GM19193 (cell line): ENCODE measurements around the gene REV3L.

Experiments
- POLR2A ChIP-seq: IDR thresholded peaks from 4 replicates; pipeline ENCODE4 v1.6.1; 2011; ENCODE audit not compliant: insufficient read depth, insufficient read length; ENCODE audit errors: extremely low read depth

REV3L gene

GRCh38 chr6:111477481-111477938 is 5.5 kb downstream of the REV3L start:
- TF ChIP-seq POLR2A = no peak

- TF ChIP-seq POLR2A = no peak
Measured at GRCh38 chr6:111474771-111475170, 8.2 kb downstream of the REV3L start.

GRCh38 chr6:111474106-111474505 is 8.9 kb downstream of the REV3L start:
- TF ChIP-seq POLR2A = no peak

GRCh38 chr6:111472933-111473435 is 10.0 kb downstream of the REV3L start:
- TF ChIP-seq POLR2A = no peak

GRCh38 chr6:111471958-111472357 is 11.1 kb downstream of the REV3L start:
- no peak for TF ChIP-seq POLR2A

GRCh38 chr6:111471533-111471932 is 11.5 kb downstream of the REV3L start:
- TF ChIP-seq POLR2A = no peak

- TF ChIP-seq POLR2A = no peak
Measured at GRCh38 chr6:111470991-111471390, 12.0 kb downstream of the REV3L start.

- TF ChIP-seq POLR2A = no peak
Measured at GRCh38 chr6:111469543-111469942, 13.5 kb downstream of the REV3L start.

GRCh38 chr6:111468329-111469012 is 14.5 kb downstream of the REV3L start:
- no peak for TF ChIP-seq POLR2A

- no peak for TF ChIP-seq POLR2A
Measured at GRCh38 chr6:111464184-111464583, 18.8 kb downstream of the REV3L start.

- no peak for TF ChIP-seq POLR2A
Measured at GRCh38 chr6:111462770-111463391, 20.1 kb downstream of the REV3L start.

GRCh38 chr6:111461860-111462259 is 21.2 kb downstream of the REV3L start:
- no peak for TF ChIP-seq POLR2A

GRCh38 chr6:111458670-111459232 is 24.3 kb downstream of the REV3L start:
- no peak for TF ChIP-seq POLR2A

- no peak for TF ChIP-seq POLR2A
Measured at GRCh38 chr6:111456208-111456607, 26.8 kb downstream of the REV3L start.

- no peak for TF ChIP-seq POLR2A
Measured at GRCh38 chr6:111450636-111451035, 32.4 kb downstream of the REV3L start.

- no peak for TF ChIP-seq POLR2A
Measured at GRCh38 chr6:111450087-111450486, 32.9 kb downstream of the REV3L start.
